ENCODE results near the gene SAMD1.
"Not testable (repeated sequence)": the region's sequence is repeated elsewhere in the genome, so short reads cannot be mapped to it uniquely, and the experiment has no call there.

SAMD1 gene

GRCh38 chr19:14061751-14062557 lies 28.6 kb downstream of the SAMD1 start, which contains the start of gene PALM3:
Gene PALM3, minus strand, starts transcription at chr19:14062076. Its CDS starts 96 bp downstream, at chr19:14061980.
- no peak for DNase-seq (ENCODE audit: low read depth in 1 of 2, low spot score in 1 of 2)

DNA sequence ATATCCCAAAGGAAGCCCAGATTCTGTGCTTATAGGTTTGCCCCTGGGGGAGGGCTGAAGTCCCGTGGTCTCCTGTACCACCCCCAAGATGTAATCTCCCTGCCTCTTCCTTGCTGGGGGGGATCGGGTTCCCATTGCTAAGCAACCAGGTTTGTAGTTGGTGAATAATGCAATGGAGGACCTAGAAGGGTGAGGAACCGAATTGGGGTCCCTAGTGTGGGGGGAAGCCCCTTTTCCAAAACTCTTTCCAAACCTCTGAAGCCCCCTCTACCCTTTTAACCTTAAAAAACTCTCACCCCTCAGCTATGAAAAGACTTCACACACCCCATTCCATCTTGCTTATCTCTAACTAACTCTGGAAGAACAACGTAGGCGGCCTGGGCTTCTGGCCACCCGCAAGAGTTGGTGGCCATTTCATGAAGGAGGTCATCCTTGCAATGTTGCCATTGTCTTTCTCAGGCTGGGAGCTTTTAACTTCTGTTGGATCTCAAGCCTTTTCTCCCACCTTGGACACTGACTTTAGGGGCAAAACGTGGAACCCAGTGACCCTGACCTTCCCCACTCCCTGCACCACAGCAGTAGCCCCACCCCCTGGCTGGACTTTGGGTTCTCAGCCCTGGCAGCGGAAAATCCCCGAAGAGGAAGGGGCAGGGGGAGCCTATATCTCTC lies 29.3 kb downstream of the SAMD1 start:
- DNase-seq (ENCODE audit: low read depth in 1 of 2, low spot score in 1 of 2) = no peak

DNA sequence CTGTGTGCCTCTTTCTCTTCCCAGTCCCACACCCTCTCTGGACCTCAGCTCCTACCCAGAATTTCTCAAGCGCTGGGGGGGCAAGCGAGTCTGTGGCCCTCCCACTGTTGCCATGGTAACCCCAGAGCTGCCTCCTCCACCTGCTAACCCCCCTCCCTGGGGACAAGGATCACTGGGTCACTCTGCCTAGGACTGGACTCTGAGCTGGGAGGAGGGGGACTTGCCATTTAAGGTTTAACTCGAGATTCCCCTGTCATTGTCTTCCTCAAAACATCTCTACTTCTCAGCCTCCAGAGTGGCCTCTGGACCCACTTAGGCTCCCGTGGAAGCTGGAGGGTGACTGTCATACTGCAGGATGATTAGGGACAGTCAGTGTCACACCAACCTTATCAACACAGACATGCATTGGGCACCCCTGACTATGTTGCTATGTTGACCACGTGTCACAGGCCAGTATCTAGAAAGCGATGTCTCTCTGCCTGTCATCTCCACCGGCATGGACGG lies 30.8 kb downstream of the SAMD1 start:
- DNase-seq (ENCODE audit: low read depth in 1 of 2, low spot score in 1 of 2) = no peak

- DNase-seq (ENCODE audit: low read depth in 1 of 2, low spot score in 1 of 2) = peak in 1 of 2 donors; percentile 21
Observed at GRCh38 chr19:14059093-14059480, 31.5 kb downstream of the SAMD1 start.

- no peak for DNase-seq (ENCODE audit: low read depth in 1 of 2, low spot score in 1 of 2)
Observed at GRCh38 chr19:14058182-14059092, 32.1 kb downstream of the SAMD1 start.

GRCh38 chr19:14056741-14057356 lies 33.7 kb downstream of the SAMD1 start:
- no peak for DNase-seq (ENCODE audit: low read depth in 1 of 2, low spot score in 1 of 2)

GRCh38 chr19:14056069-14056666 lies 34.4 kb downstream of the SAMD1 start:
- no peak for DNase-seq (ENCODE audit: low read depth in 1 of 2, low spot score in 1 of 2)

DNA sequence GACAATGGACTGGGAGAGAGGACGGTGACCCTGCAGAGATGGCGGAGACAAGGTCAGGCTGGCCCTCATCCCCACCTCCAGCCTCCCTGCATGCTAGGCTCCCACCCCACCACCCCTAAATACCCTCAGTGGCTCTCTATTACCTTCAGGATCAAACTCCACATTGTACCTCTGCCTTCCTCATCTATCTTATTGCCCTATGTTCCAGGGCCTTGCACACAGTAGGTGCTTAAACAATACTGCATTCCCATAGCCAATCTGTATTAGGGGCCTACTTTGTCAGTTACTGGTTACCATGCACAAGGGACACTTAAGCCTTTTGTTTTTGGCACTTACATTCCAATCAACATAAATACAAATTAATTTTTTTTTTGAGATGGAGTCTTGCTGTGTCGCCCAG lies 35.2 kb downstream of the SAMD1 start:
- no peak for DNase-seq (ENCODE audit: low read depth in 1 of 2, low spot score in 1 of 2)

DNA sequence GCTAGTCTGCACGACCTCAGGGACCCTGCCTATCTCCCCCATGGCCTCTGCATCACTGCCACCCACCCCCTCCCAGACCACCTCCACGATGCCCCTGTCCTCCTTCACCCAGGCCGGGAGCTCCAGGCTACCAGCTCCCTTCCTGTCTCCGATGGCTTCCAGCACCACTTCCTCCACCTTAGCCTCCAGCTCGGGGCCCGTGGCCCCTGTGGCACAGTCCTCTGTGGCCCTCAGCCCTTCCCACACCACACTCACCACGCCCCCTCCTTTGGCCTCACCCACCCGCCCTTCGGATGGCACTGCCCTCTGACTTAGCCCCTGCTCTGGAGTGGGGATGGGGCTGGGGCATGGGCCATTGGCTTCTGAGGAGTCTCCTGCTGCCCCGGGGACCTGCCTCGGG lies 35.8 kb downstream of the SAMD1 start:
- DNase-seq (ENCODE audit: low read depth in 1 of 2, low spot score in 1 of 2) = no peak

DNA sequence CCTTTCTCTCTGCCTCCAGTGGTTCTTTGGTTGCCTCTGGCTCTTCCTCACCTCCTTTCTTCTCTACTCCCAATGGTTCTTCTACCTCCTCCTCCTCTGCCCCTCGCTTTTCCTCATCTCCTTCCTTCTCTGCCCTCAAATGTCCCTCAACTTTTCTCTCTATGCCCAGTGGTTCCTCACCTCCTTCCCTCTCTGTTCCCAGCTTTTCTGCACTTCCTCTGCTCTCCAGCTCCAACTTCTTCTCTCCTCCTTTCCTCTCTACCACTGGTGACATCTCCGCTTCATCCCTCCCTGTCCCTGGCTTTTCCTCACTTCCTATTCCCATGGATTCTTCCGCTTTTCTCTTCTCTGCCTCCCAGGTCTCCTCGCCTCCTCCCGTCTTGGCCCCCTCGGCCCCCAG lies 36.5 kb downstream of the SAMD1 start:
- no peak for DNase-seq (ENCODE audit: low read depth in 1 of 2, low spot score in 1 of 2)

DNA sequence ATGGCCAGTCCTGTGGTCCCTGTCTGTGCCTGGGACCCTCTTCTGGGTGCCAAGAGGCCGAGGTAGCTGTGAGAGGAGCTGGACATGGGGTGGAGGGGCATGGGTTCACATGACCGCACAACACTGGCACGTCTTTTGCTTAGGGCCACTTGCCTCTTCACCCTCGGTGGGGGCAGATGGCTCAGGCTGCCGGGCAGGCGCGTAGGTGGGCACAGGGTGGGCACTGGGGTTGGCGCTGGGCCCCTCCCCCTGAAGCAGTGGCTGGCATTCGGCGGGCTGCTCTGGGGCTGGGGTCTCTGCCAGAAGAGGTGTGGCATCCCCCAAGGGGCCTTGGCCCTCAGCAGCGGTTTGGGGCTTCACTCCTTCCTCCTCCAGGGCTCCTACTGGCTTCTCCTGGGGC lies 37.1 kb downstream of the SAMD1 start:
- no peak for DNase-seq (ENCODE audit: low read depth in 1 of 2, low spot score in 1 of 2)

GRCh38 chr19:14053032-14053431 lies 37.5 kb downstream of the SAMD1 start:
- no peak for DNase-seq (ENCODE audit: low read depth in 1 of 2, low spot score in 1 of 2)

GRCh38 chr19:14052470-14052869 lies 38.1 kb downstream of the SAMD1 start:
- no peak for DNase-seq (ENCODE audit: low read depth in 1 of 2, low spot score in 1 of 2)

- no peak for DNase-seq (ENCODE audit: low read depth in 1 of 2, low spot score in 1 of 2)
Observed at GRCh38 chr19:14051980-14052379, 38.6 kb downstream of the SAMD1 start.

- not testable (repeated sequence) for DNase-seq (ENCODE audit: low read depth in 1 of 2, low spot score in 1 of 2)
Observed at GRCh38 chr19:14050961-14051360, 39.6 kb downstream of the SAMD1 start.

DNA sequence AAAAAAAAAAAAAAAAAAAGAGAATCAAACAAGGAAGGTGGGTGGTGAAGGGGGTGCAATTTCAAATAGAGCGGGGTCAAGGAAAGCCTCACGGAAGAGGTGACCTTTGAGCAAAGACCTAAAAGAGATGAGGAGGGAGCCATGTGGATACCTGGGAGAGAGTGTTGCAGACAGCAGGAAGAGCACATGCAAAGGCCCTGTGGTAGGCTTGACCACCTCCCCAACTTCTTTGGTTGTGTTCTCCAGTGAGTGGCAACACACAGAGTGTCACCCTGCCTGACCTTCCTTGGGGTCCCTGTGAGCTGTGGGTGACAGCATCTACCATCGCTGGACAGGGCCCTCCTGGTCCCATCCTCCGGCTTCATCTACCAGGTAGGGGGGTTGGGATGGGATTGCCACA lies 40.0 kb downstream of the SAMD1 start:
- no peak for DNase-seq (ENCODE audit: low read depth in 1 of 2, low spot score in 1 of 2)

- peak; percentile 61 to 67 for DNase-seq (ENCODE audit: low read depth in 1 of 2, low spot score in 1 of 2)
Observed at GRCh38 chr19:14048443-14049153, 42.0 kb downstream of the SAMD1 start.

DNA sequence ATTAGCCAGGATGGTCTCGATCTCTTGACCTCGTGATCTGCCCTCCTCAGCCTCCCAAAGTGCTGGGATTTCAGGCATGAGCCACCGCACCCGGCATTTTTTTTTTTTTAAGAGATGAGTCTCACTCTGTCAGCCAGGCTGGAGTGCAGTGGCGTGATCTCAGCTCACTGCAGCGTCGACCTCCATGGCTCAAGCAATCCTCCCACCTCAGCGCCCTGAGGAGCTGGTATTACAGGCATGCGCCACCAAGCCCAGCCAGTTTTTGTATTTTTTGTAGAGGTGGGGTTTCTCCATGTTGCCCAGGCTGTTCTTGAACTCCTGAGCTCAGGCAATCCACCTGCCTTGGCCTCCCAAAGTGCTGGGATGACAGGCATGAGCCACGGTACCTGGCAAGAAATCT lies 42.7 kb downstream of the SAMD1 start:
- DNase-seq (ENCODE audit: low read depth in 1 of 2, low spot score in 1 of 2) = not testable (repeated sequence)

- DNase-seq (ENCODE audit: low read depth in 1 of 2, low spot score in 1 of 2) = not testable (repeated sequence)
Observed at GRCh38 chr19:14042659-14043608, 47.6 kb downstream of the SAMD1 start.
